GM21390 (cell line): ENCODE data around the gene PLAU.
"Not testable (repeated sequence)": the region's sequence is repeated elsewhere in the genome, so short reads cannot be mapped to it uniquely, and the experiment has no call there.

ENCODE experiments used
- ATAC-seq: cut with Tn5 transposase; IDR thresholded peaks from one replicate; pipeline ENCODE4 v1.9.1; 2021; ENCODE audit not compliant: unreplicated experiment

PLAU gene

GRCh38 chr10:73876566-73876965 is 34.4 kb upstream of the PLAU start:
- no peak for ATAC-seq

GRCh38 chr10:73876971-73877370 is 34.0 kb upstream of the PLAU start:
- ATAC-seq = no peak

GRCh38 chr10:73877533-73878160 is 33.3 kb upstream of the PLAU start:
- no peak for ATAC-seq

GRCh38 chr10:73878365-73878764 is 32.6 kb upstream of the PLAU start:
- no peak for ATAC-seq

GRCh38 chr10:73879296-73880173 is 31.4 kb upstream of the PLAU start:
- peak; percentile 80 for ATAC-seq

GRCh38 chr10:73881221-73881919 is 29.6 kb upstream of the PLAU start:
- no peak for ATAC-seq

- no peak for ATAC-seq
Measured at GRCh38 chr10:73884017-73884416, 26.9 kb upstream of the PLAU start.

GRCh38 chr10:73886085-73886529 is 24.8 kb upstream of the PLAU start:
- ATAC-seq = peak; percentile 71

GRCh38 chr10:73886661-73887293 is 24.2 kb upstream of the PLAU start:
- ATAC-seq = no peak

GRCh38 chr10:73887294-73888039 is 23.5 kb upstream of the PLAU start:
- no peak for ATAC-seq

GRCh38 chr10:73888514-73888913 is 22.4 kb upstream of the PLAU start:
- no peak for ATAC-seq

- ATAC-seq = no peak
Measured at GRCh38 chr10:73889014-73889413, 21.9 kb upstream of the PLAU start.

- not testable (repeated sequence) for ATAC-seq
Measured at GRCh38 chr10:73889416-73889815, 21.5 kb upstream of the PLAU start.

- no peak for ATAC-seq
Measured at GRCh38 chr10:73890261-73890660, 20.7 kb upstream of the PLAU start.

GRCh38 chr10:73890830-73891229 is 20.1 kb upstream of the PLAU start:
- ATAC-seq = not testable (repeated sequence)

GRCh38 chr10:73891540-73891939 is 19.4 kb upstream of the PLAU start:
- ATAC-seq = no peak

GRCh38 chr10:73892310-73893030 is 18.5 kb upstream of the PLAU start:
- no peak for ATAC-seq

- ATAC-seq = no peak
Measured at GRCh38 chr10:73893426-73893825, 17.5 kb upstream of the PLAU start.

- ATAC-seq = no peak
Measured at GRCh38 chr10:73894245-73894971, 16.5 kb upstream of the PLAU start.
